DMS53 treated with DMSO at 0.1 percent for 48 hours (cell line): ENCODE results near the gene FBF1.
"Not testable (repeated sequence)": the region's sequence is repeated elsewhere in the genome, so short reads cannot be mapped to it uniquely, and the experiment has no call there.

Source experiments
- DNase-seq: peaks from one replicate; lab custom pipeline; 2025; ENCODE audit not compliant: unreplicated experiment; lab: John Stamatoyannopoulos, UW

The FBF1 gene

GRCh38 chr17:75897160-75898019, 43.5 kb downstream of the FBF1 start:
- DNase-seq = no peak

GRCh38 chr17:75896415-75897159, 44.3 kb downstream of the FBF1 start, which contains the start of gene TRIM65:
TRIM65 (minus strand) TSS chr17:75896951; CDS start chr17:75896937, 14 bp downstream.
- peak; percentile 68 for DNase-seq

- DNase-seq = no peak
These were observed 45.3 kb downstream of the FBF1 start for GRCh38 chr17:75895370-75896155.

GRCh38 chr17:75894049-75894733, 46.7 kb downstream of the FBF1 start:
- DNase-seq = no peak

GRCh38 chr17:75893305-75894048, 47.4 kb downstream of the FBF1 start:
- DNase-seq = no peak

- no peak for DNase-seq
These were observed 48.2 kb downstream of the FBF1 start for GRCh38 chr17:75892556-75893224.

- DNase-seq = no peak
These were observed 49.0 kb downstream of the FBF1 start for GRCh38 chr17:75891605-75892555.

GRCh38 chr17:75891022-75891604, 49.7 kb downstream of the FBF1 start:
- no peak for DNase-seq

GRCh38 chr17:75889454-75889853, 51.4 kb downstream of the FBF1 start:
- no peak for DNase-seq

- no peak for DNase-seq
These were observed 52.4 kb downstream of the FBF1 start for GRCh38 chr17:75888484-75888883.

- not testable (repeated sequence) for DNase-seq
These were observed 55.0 kb downstream of the FBF1 start for GRCh38 chr17:75885860-75886259.

GRCh38 chr17:75885431-75885830, 55.4 kb downstream of the FBF1 start:
- DNase-seq = no peak

- no peak for DNase-seq
These were observed 59.0 kb downstream of the FBF1 start for GRCh38 chr17:75881678-75882454.

- DNase-seq = no peak
These were observed 60.6 kb downstream of the FBF1 start for GRCh38 chr17:75880266-75880665.

GRCh38 chr17:75878174-75878998, 62.5 kb downstream of the FBF1 start, which contains the start of gene TRIM47:
TRIM47 (minus strand) TSS chr17:75878581; CDS start chr17:75878548, 33 bp downstream.
- DNase-seq = peak; percentile 29

- peak; percentile 55 for DNase-seq
These were observed 63.1 kb downstream of the FBF1 start for GRCh38 chr17:75877752-75878173.
